VCaP (cell line): ENCODE results near the gene HOXB9.

Source experiments
- H3K27ac ChIP-seq: fragments of 450-650 bp; 2 replicates; pipeline ENCODE4 v1.5.1; 2017
- CTCF ChIP-seq: fragments of 450-650 bp; conservative IDR thresholded peaks from 2 replicates; pipeline ENCODE4 v1.5.1; 2017; ENCODE audit warnings: mild to moderate bottlenecking, moderate library complexity

Gene HOXB9

DNA sequence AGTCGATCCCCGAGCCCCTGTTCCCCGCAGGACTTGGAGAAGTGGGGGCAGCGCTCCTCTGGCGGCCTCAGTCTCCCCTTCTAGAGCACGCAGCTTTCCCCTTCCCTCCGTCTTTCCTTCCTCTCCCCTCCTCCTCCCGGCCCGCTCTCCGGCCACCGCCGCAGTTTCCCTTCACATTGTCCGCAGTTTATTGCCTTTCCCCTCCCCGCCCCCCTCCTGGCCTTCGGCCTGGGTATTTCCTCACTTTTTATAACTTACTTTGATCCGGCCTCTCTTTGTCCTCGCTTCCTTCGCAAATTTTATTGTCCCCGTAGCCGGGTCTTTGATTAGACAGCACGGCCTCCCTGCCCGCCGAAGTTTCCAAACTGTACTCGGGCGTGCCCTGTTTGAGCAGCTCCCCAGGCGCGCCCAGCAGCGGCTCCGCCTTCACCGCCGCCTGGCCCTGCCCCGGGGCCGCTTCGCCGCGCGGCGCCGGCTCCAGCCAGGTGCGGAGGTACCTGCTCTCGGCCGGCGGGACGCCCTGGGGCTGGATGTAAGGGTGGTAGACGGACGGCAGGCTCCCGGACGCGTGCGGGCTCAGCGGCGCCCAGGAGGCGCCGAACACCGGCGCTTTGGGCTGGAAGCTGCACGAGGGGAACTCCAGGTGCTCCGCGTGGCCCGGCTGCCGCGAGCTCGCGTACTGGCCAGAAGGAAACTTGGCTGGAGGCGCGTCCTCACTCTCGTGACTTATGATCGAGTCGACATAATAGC, 488 bp downstream of the HOXB9 start:
- TF ChIP-seq CTCF: no peak
- peak overlapping the region; percentile 49 for H3K27ac ChIP-seq

- no peak for TF ChIP-seq CTCF
- peak overlapping the region; percentile 49 for H3K27ac ChIP-seq
Measured at GRCh38 chr17:48624544-48625494, 1.3 kb downstream of the HOXB9 start.

- H3K27ac ChIP-seq: no peak overlapping the region
- TF ChIP-seq CTCF: no peak
Measured at GRCh38 chr17:48624118-48624517, 2.0 kb downstream of the HOXB9 start.

- no peak for TF ChIP-seq CTCF
- H3K27ac ChIP-seq: no peak overlapping the region
Measured at GRCh38 chr17:48623583-48623982, 2.6 kb downstream of the HOXB9 start.

DNA sequence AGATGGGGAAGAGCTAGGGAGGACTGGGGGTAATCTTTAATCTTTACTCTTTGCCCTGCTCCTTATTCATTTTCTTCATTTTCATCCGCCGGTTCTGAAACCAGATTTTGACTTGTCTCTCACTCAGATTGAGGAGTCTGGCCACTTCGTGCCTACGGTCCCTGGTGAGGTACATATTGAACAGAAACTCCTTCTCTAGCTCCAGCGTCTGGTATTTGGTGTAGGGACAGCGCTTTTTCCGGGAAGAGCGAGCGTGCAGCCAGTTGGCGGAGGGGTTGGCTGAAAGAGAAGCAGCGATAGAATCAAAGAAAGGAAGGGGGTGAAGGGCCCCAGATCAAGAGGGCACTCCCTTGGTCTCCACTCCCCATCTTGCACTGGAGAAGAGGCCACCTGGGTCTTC, 3.3 kb downstream of the HOXB9 start:
- no peak overlapping the region for H3K27ac ChIP-seq
- no peak for TF ChIP-seq CTCF

- TF ChIP-seq CTCF: no peak
- H3K27ac ChIP-seq: no peak overlapping the region
Measured at GRCh38 chr17:48621410-48622392, 4.5 kb downstream of the HOXB9 start.
